Brain pericyte (primary cell): ENCODE measurements around the gene BCL7C.
"Not testable (repeated sequence)": the region's sequence is repeated elsewhere in the genome, so short reads cannot be mapped to it uniquely, and the experiment has no call there.

ENCODE experiments used
- DNase-seq: peaks from one replicate; pipeline ENCODE4 v3.0.0-alpha.2; 2012; ENCODE audit warnings: low read depth, low spot score

Gene BCL7C

DNA sequence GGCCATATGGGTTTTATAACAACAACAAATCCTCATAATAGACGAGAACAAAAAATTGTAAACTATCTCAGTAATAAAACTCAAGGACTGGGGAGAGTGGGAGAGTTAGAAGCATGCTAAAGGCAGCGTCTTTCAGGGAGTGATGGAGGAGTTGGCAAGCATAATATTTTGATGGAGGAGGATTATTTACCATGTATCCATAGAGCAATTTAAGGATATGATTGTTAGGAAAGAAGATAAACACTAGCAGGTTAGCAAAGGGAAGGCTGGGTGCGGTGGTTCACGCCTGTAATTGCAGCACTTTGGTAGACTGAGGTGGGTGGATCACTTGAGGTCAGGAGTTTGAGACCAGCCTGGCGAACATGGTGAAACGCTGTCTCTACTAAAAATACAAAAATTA, 27.8 kb downstream of the BCL7C start:
- no peak for DNase-seq

DNA sequence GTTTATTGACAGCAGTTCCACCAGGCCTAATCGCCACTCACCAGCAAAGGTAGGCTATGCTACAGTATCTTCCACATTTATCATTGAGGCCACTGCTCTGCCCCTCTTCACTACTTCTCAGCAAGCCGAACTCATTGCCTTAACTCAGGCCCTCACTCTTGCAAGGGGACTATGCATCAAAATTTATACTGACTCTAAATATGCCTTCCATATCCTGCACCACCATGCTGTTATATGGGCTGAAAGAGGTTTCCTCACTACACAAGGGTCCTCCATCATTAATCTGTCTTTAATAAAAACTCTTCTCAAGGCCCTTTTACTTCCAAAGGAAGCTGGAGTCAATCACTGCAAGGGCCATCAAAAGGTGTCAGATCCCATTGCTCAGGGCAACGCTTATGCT, 30.7 kb downstream of the BCL7C start:
- not testable (repeated sequence) for DNase-seq

DNA sequence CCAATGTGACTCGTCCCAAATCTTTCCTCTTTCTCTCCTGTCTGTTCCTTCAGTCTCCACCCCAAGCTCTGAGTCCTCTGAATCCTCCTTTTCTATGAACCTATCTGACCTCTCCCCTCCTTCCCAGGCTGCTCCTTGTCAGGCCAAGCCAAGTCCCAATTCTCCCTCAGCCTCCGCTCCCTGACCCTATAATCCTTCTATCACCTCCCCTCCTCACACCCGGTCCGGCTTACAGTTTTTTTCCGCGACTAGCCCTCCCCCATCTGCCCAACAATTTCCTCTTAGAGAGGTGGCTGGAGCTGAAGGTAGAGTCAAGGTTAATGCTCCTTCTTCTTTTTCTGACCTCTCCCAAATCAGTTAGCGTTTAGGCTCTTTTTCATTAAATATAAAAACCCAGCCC, 33.1 kb downstream of the BCL7C start:
- not testable (repeated sequence) for DNase-seq

GRCh38 chr16:30858829-30859423, 35.0 kb downstream of the BCL7C start:
- no peak for DNase-seq

GRCh38 chr16:30858111-30858495, 35.8 kb downstream of the BCL7C start:
- no peak for DNase-seq

DNA sequence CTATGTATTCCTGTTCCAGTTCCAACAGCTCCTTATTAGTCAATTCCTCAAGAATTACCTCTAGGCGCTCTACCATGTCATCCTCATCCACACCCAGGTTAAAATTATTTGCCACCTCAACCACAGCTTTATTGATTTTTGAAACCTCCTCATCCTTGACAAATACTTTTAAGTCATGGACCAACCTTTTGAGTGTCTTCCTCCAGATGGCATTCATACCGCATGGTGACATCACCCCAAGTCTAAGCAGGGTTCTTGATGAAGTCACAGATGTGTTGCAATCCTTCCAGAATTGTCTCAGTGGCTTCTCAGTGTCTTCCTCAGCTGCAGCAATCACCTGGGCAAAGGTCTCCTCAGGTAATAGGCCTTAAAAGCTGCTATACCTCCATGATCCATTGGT, 40.1 kb downstream of the BCL7C start:
- DNase-seq: no peak

GRCh38 chr16:30850246-30850645, 43.6 kb downstream of the BCL7C start:
- DNase-seq: no peak

- DNase-seq: no peak
Observed at GRCh38 chr16:30846649-30847402, 47.1 kb downstream of the BCL7C start.

DNA sequence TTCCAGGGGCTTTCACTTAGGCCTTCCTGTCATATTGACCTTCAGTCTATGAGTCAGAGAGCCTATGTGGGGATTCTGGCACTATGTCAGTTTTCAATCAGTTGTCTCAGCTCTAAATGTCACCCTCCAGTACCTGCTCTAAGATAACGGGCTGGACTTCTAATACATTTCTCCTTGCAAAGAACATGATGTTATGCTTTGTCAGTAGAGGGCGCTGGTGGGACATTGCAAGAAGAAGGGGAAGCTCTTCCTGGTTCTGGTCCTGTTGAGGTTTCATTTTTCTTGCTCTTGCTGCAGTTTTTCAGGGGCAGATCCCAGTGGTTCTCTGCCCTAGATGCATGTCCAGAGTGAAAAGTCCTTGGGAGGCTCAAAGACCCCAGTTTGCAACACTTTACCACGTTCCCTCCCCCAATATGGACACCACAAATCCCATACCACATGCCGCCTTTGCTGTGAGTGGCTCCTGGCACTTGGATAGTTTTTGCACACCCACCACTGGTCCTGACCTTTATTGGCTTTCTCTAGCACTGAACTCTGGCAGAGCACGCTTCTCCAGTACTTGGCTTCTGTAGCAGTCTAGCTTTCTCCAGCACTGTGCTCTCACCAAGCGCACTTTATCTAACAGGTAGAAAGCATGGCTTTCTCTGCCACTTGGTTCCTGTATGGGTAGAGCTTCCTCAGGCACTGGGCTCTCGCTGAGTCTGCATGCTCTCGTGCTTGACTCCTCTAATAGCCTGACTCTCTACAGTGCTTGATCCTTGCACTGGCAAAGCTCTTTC, 49.0 kb downstream of the BCL7C start:
- DNase-seq: peak; percentile 31

GRCh38 chr16:30844346-30844670, 49.6 kb downstream of the BCL7C start:
- no peak for DNase-seq

GRCh38 chr16:30843501-30843900, 50.4 kb downstream of the BCL7C start:
- no peak for DNase-seq

- no peak for DNase-seq
Observed at GRCh38 chr16:30842971-30843370, 50.9 kb downstream of the BCL7C start.

DNA sequence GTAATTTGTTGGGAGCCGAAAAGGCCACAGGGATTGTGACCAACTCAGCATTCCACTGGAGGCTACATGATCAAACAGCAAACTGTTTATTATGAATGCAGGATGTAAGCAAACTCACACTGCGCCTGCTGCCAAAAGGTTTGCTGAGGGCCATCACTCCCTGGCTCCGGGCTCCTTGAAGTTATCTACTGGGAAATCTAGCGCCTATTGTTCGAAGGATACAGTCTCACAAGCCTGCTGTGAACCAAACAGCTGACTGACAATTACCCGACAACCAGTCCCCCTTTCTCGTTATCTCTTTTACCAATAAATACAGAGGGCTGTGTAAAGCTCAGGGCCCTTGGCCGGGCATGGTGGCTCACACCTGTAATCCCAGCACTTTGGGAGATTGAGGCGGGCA, 52.5 kb downstream of the BCL7C start:
- no peak for DNase-seq

DNA sequence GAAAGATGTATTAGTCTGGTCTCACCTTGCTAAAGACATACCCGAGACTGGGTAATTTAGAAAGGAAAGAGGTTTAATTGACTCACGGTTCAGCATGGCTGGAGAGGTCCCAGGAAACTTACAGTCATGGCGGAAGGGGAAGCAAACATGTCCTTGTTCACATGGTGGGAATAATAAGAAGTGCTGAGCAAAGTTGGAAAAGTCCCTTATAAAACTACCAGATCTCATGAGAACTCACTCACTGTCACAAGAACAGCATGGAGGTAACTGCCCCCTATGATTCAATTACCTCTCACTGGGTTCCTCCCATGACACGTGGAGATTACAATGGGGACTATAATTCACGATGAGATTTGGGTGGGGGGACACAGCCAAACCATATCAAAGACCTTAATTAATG, 53.3 kb downstream of the BCL7C start:
- DNase-seq: no peak

DNA sequence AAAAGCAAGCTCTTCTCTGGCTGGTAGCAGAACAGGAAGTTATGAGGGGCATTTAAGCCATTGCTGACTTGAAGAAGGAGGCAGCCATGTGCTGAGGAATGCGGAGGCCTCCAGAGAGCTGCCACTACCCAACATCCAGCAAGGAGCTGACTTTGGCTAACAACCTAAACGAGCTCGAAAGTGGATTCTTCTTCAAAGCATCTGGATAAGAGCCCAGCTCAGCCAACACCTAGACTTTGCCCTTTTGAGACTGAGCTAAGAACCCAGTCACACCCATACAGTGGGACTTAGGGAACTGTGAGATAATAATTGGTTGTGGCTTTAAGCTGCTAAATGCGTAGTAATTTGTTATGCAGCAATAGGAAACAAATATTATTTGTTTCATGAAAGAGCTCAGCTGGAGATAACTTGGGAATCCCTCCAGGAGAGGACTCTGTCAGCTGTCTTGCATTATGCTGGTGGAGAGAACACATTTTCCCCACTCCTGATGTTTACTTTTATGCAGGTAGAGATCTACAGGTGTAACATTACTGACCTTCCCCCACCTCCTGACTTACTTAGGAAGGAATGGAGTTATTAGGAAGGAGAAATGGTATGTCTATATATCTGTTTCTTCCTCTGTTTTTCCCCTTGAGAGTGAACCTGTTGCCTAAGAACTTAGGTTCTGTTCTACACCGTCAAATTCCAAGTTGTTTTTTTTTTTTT, 54.2 kb downstream of the BCL7C start:
- DNase-seq: no peak

DNA sequence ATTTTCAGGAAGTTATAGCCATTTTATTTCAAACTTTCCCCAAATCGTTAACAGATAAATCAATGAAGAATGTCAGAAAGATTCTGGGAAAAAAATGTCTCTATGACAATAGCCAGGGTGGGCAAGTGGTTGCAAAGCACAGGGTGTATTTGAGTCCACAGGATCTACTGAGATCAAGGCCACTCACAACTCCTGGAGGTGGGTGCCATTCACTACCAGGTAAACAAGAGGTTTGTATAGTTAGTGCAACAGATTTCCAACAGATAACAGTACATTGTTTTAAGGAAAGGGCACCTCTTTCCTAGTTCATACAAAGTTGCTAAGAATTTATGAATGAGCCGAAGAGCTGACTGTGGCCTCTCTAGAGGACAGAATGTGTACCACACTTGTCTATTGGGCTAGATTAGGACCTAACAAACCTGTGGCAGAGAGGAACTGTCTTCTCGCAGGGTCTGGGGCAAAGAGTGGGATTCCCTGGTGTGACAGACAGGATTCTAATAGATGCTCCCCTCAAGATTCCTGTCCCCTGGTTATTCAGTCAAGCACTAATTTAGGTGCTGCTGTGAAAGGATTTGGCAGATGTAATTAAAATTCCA, 54.9 kb downstream of the BCL7C start:
- no peak for DNase-seq

DNA sequence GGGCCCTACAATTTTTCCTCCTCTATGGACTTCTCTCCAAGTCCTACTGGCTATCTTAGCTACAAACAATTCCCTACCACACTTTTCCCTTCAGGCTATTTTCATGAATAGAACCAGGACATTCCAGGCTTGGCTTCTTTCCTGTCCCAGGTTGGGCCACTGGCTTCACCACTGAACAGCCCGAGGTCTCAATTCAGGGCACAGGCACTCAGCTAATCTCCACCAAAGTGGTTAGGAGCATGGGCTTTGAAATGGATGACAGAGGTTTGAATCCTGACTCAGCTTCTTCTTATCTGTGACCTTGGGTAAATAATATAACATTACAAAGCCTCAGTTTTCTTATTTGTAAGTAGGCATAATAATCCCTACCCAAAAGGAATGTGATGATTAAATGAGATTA, 56.0 kb downstream of the BCL7C start:
- DNase-seq: no peak
